RPMI8226 (cell line): ENCODE results near the gene OPCML.

ENCODE experiments used
- DNase-seq: peaks from one replicate; pipeline ENCODE4 v3.0.0-alpha.2; 2015

OPCML gene

DNA sequence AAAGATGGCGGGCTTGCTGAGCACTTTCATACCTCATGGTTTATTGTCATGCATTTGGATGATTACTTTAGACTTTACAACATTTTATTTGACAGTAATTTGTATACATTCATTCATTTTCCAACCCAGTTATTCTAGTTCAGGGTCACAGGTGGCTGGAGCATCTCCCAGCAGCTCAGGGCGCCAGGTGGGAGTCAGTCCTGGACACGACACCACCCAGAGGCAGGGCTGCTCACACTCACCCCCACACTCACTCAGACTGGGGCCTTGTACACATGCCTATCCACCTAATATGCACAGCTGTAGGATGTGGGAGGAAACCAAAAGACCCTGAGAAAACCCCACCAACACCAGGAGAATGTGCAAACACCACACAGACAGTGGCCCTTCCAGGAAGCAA, 123.9 kb downstream of the OPCML start:
- no peak for DNase-seq

DNA sequence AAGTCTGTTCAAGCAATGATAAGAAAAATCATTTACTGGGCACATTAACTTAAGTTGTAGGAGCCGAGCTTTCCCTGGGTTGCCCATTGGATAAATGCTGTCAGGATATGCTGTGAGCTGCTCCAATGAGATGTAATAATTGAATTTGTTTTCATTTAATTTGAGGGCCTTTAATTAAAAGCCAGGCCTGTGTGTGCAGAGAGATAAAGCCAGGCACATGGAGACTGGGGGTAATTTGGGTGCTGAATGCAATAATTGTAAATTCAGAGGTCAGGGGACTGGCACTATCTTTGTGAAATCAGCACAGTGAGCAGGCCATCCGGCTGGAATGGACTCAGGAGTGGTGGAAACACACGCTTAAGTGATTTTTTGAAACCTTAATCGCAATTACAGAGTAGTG, 125.8 kb downstream of the OPCML start:
- DNase-seq = no peak

DNA sequence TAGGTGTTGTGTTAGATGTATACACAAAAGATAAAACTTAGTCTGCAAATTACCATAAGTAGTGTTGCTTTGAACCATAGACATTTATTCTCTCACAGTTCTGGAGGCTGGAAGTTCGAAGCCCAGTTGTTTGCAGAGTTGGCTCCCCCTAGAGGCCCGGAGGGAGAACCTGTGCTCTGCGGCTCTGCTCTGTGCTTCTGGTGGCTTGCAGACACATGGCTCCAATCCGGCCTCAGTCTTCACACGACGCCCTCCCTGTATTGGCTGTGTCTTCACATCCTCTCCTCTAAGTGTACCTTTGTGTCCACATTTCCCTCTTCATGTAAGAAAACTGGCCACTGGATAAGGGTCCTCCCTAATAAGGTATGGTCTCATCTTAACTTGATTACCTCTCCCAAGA, 128.4 kb downstream of the OPCML start:
- DNase-seq = no peak

DNA sequence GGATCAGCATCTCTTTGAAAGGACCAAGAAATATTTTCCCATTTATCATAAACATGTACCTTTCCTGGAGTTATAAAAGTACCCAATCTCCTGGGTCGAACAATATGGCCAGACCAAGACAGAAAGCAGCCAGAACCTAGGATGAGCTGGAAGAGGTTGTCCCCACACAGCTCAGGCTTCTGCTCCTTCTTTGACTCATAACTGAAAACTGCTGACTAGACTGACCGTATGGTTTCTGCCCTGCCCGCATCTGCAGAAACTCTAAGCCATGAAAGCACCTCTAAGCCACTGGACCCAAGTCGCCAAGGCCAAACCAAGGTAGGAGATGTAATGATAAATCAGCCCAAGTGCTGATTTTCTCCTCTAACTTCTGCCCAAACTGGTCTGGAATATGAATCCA, 129.8 kb downstream of the OPCML start:
- no peak for DNase-seq

DNA sequence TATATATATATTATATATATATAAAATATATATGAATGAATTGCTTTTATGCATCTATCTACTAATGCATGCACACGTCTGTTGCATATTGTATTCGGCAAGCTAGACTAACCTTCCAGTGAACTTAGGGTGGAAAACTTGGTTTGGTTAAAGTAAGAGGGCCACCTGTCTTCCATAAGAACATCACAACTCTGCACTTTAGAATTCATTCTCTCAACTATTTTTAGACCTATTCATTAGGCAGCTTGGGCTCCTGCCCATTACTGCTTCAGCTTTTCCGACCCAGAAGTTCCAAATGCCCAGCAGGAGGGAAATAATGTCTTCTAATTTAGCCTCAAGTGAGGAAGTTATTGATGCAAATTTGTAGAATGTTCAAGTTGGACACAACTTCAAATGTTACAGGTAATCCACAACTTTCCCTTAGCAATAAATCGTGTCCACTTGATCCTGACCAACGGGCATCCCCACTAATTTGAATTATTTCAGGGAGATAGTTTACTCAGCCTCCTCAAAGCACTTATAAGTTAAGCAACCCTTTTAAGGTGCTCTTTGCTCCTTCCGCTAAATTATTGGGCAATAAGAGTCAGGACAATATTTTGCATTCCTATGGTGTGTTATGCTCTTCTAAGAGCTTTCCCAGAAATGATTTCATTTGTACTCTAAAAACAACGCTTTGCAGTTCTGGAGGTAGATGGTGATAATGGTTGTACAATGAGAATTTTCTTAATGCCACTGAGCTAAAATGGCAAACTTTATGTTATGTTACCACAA, 132.3 kb downstream of the OPCML start:
- no peak for DNase-seq

DNA sequence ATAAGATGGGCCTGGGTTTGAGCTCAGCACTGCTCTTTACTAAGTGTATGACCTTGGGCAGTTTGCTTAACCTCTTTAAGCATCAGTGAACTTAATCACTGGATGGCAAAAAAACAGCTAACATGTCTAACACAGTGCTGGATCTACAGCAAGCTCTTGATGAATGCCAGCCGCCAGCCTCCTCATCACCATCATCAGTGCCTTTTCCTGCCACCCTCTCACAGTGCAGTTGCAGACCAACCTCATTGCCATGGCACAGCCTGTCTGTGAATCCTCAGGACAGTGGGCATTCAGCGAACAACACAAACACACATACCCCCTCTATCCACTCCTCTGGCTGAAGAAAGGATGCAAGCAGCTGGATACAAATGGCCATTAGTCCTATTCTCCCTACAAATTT, 133.0 kb downstream of the OPCML start:
- DNase-seq = no peak

DNA sequence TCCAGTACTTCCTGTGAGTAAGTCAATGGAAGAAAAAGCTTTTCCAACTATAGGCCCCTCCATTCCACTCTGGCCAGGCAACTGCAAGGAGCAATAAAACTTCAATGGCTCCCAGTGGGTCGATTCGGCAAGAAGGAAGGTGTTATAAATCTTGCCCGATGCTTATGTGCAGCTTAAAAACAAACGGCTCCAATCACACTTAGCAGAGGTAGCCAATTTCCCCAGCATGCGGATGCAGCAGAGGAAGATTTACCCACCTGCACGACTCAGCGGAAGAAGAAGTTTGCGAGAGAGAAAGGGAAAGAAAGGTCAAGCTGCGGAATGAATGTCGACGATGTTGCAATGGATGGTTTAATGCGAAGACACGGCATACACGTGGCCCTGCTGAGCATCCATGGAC, 141.5 kb downstream of the OPCML start:
- no peak for DNase-seq

DNA sequence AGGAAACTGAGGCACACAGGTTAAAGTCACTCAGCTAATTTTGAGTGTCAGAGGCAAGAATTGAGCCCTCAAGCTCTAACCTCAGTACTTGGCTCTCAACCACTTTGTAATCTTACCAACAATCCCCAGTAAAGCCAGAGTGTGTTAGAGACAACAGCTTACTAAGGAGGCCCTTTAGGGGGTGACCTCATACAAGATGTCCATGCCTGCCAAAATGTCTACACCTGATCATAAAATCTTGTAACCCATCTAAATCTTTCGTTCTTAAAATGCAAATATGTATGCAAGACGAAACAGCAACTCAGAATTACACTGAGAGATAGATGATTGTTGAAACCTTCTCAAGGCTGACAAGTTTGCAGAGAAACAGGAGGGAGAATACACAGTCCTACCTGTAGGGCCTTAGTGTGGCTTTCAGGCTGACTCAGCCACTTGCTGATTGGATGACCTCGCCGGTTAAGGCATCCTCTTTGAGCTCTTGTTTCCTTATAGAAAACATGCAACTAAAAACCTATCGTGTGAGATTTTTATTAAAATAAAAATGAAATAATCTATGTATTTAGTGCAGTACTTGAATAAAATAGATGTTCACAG, 143.2 kb downstream of the OPCML start:
- no peak for DNase-seq

DNA sequence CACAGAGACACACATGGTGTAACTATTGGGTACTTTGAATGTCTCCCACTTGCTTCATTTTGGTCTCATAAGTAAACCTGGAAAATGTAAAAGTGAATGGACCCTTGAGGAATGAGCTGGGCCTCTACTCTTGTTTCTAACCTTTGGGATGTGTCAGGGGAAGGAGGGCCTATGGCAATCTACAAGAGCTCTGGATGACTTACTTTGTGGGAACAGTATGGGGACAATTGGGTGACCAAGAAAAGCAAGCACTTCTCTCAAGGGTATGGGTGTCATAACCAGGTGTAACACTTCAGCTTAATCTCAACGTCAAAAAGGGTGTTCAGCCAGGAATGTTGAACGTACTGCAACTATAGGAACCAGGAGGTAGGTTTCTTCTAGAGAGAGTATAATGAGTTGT, 144.0 kb downstream of the OPCML start:
- no peak for DNase-seq

DNA sequence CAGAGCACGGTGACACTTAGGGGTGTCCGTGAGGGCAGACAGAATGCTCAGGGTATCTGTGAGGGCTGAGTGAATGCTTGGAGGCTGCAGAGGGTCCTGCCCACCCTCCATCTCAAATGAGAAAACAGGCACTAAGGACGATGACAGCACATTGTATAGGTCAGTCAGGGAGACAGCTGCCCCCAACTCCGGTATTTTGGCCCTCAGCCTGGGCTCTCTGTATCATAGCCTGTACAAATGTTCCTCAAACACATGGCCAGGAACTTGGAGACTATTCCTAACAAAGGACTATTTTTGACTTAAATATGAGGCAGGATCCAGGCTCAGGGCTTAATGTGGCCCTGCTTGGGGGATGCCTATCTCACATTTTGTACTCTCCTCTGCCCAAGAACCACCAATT, 145.4 kb downstream of the OPCML start:
- DNase-seq = no peak

DNA sequence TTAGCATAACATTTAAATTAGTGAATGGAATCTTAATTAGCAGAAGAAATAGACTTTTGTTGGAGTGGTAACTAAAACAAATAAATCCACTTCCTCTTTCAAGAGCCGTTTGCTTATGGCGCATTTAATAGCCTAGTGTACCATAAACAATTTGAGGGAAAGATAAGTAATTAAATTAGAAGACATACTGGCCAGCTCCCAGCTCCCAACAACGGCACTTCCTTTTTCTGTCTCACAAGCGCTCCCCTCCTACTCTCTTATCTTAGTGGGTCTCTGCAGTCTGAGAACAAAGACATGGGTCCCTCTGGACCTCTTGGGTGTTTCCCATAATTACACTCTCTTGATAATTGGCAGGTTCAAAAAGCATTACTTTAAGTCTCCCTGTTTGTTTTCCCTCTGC, 146.0 kb downstream of the OPCML start:
- DNase-seq = no peak

DNA sequence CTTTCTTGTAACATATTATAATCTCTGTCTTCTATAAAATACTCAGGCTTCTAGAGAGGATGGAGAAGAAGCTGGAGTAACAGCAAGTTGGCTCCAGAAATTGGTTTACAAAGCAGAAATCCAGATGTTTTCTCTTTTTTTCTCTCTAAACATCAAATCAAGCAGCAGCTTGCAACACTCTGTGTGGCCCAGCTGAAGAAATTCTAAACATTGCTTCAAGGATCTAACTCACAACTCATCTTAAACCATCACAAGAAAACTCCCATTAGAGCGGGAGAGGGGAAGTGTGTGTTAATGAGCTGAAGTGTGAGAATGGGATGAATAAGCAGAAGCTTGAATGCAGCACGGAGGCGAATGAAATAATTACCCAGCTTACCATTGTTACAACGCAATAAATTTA, 146.5 kb downstream of the OPCML start:
- no peak for DNase-seq

DNA sequence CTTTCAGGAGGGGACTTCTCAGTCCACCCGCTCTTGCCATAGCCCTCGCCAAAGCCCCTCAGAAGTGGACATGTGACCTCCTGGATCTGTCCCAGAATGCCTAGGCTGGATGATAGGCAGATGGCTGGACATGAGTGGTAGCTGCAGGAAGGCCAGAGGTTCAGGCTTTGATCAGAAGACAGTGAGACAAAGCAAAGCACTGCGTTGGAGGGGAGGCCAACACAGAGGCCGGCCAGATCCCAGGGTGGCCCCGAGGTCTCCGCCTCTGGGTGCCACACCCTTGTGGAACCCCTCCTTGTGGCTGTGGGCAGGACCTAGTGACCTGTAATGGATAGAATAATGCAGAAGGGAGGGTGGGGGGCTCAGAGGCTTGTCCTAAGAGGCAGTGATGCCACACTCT, 147.6 kb downstream of the OPCML start:
- no peak for DNase-seq

DNA sequence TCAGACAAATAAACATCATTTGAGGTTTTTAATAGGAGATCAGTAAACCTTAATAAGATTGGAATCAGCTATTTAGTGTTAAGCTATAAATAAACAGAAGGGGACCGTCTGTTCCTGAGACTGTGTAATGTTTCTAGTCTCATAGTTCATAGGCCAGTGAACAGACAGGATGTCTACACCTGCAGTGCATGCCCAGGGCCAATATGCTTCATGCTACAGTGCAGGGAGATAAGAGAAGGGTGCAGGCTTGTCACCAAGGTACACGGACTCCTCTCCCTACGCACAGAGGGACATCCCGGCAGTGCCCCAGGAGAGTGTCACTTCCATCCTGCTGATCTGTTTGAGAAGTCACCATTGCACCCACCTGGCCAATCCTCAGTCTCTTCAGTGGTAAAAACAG, 148.6 kb downstream of the OPCML start:
- DNase-seq = no peak

DNA sequence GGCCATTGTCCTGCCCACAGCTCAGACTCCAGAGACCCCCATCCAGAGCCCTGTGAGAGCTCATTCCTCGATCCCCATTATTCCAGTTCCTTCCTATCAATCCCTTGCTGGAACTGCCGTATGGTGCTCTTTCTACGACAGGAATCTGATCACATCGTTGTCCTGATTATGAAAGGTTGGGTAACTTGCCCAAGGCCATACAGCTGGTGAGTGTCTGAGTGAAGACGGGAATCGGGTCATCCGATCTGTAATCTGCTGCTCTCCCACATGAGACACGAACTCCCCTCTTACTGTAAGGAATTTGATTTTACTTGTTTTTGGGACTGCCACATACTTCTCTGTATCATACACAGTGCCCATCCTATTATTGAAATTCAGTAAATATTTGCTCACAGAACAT, 149.1 kb downstream of the OPCML start:
- no peak for DNase-seq

DNA sequence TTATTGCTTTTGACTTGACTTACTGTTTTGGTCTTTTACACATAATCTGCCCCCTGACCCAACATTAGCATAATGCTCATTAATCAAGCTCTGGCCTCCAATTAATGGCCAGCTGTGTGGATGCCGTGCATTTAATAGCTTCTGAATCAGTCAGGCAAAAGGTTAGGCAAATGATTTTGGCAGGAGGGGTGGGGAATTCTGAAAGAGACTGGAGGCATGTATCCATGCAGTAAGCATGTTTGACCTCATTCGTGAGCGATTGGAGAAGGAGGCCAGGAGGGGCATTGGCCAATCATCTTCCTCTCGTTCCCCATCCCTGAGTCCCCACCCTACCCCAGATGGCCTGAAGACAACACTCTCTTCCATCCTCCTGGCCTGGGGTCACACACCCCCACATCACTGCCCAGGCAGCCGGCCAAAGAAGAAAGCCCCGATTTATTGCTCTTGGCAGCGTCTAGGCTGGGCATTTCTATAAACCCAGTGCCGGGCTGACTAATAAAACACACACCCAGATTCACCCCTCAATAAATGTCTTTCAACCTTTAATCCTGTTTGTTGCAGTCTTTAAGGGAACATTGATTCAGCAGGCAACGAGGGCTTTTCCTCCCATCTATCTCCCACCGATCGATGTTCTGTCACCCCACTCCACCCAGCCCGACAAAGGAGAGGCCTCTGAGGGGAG, 150.0 kb downstream of the OPCML start:
- no peak for DNase-seq

DNA sequence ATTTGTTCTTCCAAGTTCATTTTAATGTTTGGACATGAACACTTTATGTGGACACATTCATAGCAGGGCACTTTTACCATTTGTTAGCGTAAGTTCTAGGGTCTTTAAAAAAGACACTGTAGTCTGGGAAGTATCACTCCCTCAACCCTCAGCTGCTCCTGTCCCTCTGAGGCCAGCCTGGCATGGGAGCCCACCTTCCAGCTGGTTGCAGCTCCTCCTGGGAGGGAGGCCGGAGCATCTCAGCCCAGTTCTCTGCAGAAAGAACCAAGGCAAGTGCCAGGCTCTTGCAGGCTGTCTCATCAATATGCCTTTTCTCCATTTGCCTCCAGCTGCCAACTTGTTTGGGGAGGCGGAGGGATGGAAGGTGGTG, 150.6 kb downstream of the OPCML start:
- DNase-seq = no peak

DNA sequence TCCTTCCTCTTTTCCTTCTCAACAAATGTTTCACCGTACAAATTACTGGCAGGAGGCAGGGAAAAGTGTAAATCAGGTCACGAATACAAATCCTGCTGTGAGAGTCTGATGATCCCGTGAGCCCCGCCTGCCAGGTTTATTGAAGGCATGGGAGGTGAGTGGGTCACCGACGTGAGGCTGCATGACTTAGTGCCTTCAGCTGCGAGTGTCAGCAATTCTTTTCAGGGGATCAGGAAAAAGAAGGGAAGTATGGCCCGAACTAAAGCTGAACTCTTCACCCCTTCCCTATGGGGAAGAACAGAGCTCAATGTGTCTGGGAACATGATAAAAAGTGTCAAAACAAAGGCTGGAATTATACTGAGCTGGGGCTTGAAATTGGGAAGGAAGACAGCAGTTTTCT, 166.2 kb downstream of the OPCML start:
- DNase-seq = no peak

DNA sequence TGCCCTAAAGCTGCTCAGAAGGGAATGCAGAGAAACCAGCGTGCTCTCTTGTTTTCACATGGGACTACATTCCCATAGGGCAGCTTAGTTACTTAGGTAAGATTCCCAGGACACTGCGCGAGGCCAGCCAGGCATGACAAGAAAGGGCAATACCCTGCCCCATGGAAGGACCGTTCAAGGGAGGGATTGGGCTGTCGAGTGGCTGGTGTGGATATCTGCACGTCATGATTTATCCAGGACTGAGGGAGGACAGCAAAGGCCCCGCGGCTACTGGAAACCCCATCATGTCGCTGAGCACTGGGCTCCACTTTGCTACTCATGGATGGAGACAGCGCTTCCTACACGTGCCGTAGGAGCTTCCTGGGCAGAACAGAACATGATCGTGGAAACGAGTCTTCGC, 169.4 kb downstream of the OPCML start:
- no peak for DNase-seq

DNA sequence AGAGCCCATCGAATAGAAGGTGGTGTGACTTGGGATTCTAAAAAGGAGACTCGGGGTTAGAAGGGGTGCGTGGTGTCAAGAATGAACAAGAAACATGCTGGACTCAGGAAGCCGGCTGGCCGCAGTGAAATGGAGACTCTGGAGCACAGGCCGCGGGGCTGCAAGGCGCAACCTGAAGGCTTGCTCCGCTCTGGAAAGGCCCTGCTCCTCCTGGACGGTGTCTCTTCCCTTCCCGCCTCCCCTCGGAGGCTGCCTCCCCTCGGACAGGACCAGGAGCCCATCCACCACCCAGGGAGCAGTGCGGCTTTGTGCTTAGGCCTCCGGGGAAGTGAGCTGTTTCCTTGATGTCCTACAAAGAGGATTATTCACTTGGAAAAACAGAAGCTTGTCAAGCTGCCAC, 170.1 kb downstream of the OPCML start:
- DNase-seq = no peak

DNA sequence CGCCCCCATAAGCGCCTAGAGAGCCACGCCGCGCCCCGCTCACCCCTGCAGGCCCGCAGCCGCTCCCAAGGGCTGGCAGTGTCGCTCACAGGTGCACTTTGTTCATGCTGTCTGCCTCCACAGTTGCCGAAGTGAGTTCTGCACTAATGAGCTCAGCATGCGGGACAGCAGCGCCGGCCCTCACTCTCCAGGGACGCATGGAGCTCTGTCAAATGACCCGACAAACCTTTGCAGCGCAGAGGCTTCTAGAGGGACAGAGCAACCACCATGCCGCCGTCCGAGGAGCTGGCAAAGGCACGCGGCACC, 170.7 kb downstream of the OPCML start:
- DNase-seq = no peak

DNA sequence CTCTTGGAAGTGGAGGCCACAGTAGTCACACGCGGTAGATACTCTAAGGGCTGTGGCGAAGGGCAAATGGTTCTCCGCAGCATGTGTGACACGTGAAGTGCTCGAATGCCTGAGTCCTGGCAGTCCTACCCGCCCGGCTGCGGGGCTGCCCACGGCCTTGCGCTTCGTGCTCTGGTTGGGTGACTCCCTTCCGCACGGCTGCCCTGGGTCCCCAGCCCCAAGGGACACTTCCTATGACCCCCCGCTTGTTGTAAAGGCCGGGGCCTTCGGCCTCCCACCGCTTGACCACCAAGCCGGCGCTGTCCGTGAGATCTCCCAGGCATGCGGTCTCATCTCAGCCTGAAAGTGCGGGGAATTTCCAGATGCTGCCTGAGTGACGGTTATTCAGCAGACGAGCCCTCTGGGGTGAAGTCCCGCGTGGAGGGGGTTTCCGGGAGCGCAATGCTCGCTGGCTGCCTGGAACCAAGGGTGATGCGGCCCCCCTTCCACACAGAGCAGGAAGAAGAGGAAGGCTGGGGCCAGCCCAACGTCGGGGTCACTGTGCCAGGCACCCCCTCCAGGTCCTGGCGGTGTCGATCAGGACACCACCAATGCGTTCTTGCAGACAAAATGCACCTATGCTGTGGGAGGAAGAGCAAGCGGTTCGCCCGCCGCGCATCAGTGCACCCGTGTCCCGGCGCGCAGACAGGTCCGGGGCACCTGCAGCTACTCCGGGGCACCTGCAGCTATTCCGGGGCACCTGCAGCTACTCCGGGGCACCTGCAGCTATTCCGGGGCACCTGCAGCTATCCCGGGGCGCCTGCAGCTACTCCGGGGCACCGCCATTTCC, 171.2 kb downstream of the OPCML start:
- DNase-seq = no peak

DNA sequence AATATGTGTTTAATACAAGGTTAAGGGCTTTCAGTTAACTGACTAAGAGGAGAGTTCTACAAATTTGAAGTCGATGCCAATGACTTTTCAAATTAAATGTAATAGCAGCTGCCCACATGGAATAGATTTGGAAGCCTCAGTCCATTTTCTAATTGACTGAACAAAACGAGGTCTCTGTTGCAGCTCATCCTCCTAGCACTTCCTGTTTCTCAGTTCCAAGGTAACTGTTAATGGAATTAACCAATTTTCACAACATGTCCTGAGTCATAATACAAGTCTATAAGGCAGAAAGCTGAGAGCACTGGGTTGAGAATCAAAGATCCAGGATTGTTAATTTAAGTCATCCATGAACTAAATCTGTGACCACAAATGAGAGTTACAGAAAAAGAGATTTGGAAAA, 177.2 kb downstream of the OPCML start:
- no peak for DNase-seq

DNA sequence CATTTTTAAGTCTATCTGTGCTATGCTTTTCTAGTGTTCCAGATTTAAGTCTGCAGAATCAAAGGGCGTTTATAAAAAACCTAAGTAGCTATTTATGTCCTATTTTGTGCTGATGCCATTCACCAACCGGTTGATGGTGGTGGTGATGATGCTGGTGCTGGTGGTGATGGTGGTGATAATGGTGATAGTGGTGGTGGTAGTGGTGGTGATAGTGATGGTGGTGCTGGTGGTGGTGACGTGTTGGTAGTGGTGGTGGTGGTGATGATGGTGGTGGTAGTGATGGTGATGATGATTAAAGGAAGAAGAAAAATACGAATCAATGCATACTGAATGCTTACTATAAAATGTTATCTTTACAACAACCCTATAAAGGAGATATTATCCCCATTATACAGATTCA, 178.2 kb downstream of the OPCML start:
- no peak for DNase-seq
